Glomerular visceral epithelial cell (primary cell): ENCODE measurements around the gene KLF7.

Source experiments
- DNase-seq: peaks from one replicate; pipeline ENCODE4 v3.0.0-alpha.2; 2016; ENCODE audit errors: extremely low spot score

The KLF7 gene

DNA sequence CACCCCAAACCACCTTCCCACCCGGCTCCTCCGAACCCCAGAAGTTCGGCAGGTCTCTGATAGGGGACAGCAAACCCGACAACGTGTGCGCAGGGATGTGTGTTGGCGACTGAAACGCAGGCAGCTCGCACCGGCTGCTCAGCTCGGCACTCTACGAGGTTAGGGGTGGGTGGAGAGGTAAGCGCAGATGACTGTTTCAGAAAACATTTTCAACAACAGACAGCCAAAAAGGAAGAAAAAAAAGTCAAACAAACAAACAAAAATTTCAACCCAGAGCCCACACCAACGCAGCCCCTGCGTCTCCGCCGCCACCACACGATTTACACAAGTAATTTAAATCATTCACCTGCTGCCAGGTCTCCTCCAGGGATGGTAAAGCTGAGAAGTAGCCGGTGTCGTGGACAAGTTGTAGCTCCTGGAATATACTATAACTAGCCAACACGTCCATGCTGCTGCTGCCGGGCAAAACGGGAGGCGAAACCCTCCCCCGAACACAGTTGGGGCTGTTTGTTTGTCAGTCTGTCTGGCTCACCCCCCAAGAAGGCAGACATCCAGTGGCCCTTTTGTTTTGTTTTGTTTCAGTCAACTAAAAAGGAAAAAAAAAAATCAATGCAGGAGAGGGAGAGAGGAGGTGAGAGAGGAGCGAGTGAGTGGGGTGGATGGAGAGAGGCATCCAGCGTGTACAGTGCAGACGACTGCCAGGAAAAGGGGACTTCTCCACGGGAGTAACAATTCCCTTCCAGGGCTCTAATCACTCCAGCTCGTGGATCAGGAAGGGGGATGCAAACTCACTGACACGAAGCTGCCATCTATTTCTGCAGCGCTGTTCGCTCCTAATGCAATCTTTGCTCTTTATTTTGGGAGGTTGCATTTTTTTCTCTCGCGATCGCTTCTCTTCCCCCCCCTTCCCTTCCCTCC, at the start of gene KLF7:
TSS of gene KLF7 (minus strand) at position 828 of the 918 bp plus-strand sequence. CDS start at position 448, 380 bp downstream.
- DNase-seq, result peak; percentile 51

DNA sequence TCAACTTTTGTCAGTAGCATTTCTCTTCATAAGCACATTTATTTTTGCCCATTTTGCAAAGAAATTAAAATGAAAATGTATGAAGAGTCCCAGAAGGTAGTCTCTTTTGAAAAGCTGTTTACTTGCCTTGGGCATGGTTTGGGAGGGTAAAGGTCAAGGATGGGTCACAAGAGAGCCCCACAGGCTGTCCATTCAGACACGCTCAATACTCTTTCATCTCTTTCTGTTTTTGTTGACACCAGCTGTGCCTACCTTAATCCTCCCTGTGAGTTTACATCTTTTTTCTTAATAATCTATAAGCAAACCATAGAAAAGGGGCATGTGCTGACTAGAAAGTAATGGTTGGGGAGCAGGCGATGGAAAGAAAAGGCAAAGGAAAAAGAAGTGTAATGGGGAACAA, 49.6 kb upstream of the KLF7 start:
- DNase-seq, result no peak

DNA sequence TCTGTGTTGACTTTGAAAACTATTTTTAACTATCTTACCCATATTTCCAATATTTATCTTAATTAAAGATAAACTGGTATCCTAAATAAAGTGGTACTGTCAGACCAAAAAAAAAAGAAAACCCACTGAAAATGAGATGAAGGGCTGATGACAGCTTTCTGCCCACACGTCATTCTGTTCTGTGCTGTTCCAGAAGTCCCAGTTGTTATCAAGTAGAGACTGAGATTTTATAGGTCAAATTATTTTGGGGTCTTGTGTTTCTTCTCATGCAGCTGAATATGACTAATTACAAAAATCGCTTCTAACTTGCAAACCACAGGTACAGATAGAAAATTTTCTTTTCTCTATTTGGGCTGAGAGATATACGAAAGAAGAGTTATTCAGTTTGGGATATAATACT, 48.7 kb upstream of the KLF7 start:
- no peak for DNase-seq

DNA sequence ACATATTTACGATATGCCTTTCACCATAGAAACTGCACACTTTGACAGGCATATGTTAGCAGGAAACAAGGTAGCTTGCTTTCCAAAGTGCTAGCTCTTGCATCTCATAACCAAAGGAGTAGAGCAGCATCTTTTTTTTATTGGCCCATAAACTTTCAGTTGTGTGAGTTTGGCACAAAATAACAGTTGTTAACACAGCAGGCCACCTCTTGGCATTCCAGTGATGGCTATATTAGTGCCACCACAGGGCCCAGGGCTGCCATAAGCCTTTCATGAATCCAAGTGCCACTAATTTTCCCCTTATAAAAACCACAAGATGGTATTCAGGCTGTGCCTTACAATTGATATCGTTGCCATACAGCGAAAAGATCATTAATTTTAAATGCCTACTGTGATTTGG, 40.3 kb upstream of the KLF7 start:
- DNase-seq, result no peak

DNA sequence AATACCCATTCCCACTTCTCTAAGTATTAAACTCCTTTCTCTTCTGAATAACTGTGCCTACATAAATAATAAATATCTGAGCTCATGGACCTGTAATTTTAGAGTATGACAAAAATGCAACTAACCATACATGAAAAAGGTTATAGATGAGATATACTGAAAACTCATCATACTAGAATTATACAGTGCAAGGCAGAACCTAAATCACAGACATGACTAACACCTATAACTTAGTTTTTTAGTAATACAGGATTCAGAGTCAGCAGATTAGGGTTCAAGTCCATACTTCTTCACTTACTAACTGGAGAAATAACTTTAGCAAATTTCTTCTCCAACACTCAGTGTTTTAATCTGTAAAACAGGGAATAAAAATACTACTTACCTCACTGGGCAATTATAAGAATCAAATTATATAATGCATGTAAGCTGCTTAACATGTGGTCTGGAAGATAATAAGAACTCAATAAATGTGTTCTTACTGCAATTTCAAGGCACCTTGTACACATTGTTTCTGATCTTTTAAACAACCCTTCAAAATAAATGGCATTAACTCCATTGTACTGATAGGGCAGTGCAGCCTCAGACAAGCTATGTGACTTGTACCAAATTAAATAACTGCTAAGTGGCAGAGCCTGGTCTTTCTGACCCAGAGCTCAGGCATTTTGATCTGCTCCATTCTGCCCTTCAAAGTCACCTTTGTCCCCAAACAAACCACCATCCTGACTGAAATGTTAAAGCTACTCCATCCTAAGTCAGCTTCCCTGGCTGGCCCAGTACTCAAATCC, 39.6 kb upstream of the KLF7 start:
- no peak for DNase-seq

DNA sequence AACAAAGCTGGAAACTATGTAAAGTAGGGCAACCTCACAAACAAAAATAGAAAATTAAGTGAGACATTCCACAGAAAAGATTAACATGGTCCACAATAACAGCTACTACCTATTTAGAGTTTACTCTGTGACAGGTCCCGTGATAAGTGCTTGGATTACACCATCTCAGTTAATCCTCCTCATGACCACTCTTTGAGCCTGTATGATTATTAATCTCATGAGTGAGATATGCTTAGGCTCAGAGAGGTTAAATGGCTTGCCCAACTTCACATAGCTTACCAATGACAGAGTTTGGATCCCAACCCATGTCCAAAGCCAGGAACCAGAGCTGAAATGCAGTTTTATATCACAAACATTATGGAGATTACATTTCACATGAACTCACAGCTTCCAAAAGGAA, 37.3 kb upstream of the KLF7 start:
- no peak for DNase-seq

DNA sequence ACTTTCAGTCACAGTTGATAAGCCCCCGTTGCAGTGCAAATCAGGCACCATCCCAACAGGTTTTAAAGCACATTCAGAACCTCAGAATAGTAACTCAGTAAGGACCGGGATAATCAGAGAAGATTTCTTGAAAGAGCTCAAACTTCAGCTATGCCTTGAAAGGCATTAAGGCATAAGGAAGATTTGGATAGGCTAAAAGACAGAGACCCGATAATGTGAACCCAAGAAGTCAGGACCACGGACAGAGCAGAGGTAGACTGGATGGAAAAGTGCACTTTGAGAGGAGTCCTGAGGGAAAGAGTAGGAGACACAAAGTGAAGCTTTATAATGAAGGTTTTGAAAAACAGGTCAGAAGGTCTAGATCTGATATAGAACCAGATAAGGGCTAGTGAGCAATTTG, 36.9 kb upstream of the KLF7 start:
- DNase-seq, result peak; percentile 47

DNA sequence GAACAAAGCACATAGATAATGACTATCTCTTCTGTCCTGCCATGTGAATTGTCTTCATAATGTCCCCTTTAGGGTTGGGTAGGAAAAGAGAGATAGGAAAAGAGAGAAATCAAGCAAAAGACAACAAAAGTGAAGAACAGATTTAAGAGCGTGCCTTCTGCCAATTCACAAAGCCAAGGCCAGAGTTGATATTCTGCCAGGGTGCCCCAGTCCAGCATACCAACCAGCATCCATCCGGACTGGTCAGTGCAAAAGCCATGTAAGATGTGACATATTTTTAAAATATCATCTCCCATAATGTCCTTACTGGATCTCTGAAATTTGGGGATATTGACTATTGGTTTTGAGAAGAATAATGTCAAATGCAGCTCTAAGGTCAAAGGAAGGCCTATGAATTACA, 35.7 kb upstream of the KLF7 start:
- no peak for DNase-seq

DNA sequence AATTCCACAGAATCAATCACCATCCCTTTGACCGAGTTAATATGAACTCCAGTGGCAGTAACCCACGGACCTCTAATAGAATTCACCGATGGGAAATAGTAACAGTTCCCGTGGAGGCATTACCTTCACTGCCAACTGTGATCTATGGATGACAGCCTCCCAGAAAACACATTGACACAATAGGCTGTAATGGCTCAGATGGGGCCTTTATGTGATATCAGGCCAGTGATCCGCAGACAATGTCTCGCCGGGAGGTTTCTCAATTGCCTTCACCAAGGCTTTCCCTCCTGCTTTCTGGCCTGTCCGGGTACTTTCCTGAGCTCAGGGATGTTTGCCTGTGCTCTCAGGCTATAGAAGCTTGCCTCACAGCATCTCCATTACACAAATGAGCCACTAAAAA, 34.4 kb upstream of the KLF7 start:
- no peak for DNase-seq

DNA sequence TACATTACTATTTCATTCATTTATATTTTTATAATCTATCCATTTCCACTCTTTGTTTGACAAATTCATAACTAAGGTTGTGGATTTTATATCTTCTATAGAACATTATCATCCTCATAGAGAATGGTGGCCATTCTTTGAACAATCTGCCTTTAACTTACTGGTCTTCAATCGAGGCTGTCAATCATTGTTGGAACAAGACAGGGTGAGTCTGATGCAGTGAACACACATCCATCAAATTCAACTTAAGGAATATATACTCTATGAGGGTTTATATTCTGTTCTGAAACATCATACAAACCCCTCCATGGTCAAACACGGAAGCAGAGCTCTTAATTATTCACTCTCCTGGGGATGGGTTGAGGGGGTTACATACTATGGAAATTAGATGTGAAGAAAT, 28.3 kb upstream of the KLF7 start:
- no peak for DNase-seq

DNA sequence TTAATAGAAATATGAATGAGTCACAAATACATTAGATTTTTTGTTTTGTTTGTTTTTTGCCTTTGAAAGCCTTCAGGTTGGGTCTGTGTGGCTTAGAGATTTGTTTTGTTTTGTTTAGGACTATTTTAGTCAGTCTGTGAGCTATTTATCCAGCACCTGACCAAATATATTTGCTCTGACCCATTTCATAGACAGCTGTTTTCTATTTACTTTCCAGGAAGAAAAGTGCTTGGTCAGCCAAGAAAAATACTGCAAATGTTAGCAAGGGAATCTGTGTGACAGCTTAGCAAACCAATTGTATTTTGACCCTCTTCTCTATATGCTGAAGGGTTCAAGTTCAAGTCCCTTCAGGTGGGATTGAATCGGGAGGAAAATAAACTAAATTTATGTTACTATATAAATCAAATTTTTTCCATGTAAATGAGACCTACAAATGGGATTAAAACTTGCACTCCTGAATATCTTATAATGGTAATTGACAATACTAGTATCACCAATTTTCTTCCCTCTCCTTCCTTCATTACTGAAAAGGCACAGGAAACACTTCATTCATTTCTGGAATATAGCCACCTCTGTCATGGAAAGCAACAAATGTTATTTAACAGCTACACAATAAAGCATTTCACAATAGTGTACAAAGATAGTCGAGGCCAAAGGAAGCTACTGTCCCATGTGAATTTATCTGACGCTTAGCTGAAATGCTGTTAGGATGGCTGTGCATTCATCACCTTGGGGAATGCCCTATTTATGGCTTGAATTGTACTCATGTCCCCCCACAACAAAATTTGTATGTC, 23.1 kb upstream of the KLF7 start:
- DNase-seq, result no peak

DNA sequence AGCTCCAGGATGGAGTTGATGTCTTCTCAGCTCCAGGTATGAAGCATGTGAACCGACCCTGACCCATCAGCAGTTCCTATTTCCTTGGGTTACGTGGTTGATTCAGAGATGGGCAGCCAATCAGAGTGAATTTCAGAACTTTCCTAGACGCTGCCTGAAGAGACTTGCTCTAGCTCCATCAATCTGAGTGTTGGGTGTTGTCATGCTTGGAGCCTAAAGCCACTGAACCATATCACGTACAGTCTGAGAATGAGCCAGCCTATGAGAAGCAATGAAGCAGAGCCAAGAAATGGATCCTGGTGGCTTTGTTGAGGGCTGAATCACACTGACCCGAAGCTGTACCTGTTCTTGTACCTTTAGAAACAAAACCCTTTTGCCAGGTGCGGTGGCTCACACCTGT, 19.6 kb upstream of the KLF7 start:
- DNase-seq, result no peak

DNA sequence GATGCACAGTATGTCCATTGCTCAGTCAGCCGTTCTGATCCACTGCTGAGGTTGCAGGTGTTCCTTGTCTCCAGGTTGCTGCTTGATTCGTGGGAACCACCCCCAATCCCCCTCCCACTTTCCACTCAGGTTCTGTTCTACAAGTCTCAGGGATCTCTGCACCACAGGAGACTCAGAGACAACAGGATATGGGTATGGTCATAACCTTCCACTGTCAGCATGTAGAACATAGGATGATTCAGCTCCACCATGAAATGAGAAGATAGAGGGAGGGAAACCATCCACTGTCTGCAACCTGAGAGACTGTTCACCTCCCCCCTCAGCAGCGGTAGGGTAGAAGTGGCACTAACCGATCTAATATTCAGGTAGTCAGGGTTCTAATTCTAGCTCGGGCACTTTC, 19.0 kb upstream of the KLF7 start:
- no peak for DNase-seq

DNA sequence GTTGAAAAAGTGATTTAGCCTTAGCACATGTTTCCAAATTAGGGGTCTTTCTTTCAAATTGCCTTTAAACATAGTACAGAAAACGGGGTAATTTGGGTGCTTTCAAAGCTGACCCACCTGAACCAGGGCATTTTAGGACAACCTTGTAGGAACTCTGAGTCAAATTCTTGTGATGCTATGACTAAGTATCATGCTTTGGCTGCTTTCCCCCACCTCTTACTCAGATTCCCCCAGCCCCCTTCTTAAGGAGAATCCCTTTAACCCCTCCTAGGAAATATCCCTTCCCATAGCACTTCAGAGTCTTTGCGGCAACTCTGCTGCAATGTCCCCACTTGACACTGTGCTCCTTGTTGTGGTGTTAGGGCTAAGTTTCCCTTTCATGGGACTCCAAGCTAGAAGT, 18.6 kb upstream of the KLF7 start:
- DNase-seq, result no peak

DNA sequence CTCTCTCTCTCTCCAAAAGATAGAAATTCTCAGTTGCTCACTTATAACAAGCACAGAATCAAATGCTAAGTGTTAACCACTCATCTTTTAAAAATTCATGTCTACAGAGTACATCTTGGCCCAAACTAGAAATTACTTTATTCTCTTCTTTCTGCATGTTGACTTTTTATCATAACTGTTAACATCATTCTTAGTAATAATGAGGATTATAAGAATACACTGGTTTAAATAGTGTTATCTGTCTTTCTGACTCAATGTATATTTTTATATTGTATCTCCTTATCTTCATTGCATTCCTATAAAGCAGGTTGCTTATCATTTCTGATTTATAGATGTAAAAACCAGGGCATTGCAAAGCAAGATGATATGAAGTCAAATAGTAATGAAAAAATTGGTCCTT, 17.8 kb upstream of the KLF7 start:
- DNase-seq, result no peak

DNA sequence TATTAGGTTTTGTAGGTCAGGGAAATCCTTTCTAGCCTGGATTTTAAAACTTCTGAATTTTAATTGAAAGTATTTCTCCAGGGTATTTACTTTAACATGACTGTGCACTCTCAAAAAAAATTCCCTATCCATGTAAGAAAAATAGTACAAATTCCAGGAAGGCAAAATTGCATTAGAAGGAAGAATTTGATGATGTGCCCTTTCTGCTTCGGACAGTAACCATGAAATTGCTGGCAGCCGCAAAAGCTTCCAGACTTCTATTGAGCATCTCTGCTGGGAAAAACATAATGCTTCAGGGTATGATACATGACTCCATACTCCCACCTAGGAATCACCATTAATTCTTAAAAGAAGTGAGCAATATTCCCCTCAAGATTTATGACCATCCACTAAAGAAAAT, 17.2 kb upstream of the KLF7 start:
- no peak for DNase-seq

DNA sequence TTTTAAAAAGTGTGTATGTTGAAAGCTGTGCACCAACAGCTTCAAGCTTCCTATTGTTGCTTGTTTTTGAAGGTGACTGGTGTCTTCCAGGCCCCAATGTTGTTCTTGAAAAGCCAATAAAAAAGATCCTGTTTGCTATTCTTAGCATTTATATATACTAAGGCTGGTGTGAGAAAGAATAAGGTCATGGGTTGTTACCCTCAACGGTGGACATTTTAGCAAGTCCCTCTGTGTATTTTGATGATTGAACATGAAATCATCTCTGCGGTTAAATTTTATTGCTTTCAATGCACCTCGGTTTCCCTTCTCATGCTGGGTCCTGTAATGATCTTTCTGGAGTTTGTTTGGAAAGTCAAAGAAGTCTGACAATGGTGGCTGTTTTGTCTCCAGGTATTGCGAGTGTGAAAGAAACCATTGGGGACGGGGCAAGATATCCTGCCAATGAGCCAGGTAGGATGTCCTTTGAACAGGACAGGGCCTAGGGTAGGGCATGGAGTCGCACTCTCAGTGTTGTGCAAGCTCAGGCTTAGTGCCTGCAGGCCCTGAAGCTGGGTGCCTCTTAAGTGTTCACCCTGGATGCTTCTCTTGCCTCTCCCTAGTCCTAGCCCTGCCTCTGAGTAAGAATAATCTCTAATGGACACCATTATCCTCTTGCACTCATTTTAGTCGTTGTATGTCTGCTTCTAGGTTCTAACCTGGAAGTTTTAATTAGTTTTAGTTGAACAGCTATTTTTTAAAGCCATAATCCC, 16.0 kb upstream of the KLF7 start:
- DNase-seq, result no peak

DNA sequence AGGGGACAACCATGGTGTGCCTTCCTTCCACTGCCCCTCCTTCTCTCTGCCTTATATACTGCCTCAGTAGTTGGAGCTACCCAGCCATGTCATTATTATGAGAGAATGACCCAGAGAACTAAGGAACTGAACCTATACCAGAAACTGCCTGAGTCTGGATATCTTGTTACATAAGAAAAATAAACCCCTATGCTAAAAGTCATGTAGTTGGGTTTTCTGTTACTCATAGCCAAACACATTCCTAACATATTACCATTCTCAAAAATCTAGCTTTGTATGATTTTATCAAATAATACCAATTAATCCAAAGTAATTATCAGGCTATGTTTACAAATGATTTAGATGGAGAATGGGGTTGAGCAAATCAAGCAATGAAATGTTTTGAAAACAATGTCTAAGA, 15.0 kb upstream of the KLF7 start:
- no peak for DNase-seq

DNA sequence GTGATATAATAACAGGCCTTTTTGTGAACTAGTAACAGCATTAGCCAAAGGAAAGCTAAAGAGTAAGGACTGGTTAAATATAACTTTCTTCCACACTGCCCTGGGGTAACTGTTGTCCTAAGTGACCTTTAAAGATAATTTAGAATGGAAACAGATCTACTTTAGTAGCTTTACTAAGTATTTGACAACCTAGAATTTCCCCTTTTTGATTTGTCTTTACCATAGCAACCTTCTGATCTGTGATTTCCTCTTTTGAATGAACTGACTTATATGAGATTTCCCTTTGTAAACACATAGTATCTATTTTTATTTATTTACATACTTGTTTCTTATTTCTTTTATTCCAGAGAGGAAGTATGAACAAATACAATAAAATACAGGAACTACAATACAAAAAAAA, 10.5 kb upstream of the KLF7 start:
- DNase-seq, result no peak

DNA sequence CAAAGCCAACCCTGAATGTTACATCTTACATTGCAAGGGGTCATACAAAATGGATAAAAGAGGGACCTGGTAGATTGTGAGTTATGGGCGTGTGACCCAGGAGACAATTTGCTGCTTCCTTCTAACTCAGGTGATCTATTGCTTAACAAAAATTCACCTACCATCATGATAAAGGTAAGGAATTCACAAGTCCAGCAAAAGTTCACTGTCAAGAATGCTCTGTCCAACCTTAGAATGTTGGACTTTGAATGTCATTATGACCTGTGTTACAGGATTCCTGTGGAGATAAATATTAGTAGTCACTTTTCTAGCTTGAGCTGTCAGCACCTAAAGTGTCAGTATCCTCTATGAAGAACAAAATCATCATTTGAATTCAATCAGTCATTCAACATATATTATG, 7.9 kb upstream of the KLF7 start:
- no peak for DNase-seq

DNA sequence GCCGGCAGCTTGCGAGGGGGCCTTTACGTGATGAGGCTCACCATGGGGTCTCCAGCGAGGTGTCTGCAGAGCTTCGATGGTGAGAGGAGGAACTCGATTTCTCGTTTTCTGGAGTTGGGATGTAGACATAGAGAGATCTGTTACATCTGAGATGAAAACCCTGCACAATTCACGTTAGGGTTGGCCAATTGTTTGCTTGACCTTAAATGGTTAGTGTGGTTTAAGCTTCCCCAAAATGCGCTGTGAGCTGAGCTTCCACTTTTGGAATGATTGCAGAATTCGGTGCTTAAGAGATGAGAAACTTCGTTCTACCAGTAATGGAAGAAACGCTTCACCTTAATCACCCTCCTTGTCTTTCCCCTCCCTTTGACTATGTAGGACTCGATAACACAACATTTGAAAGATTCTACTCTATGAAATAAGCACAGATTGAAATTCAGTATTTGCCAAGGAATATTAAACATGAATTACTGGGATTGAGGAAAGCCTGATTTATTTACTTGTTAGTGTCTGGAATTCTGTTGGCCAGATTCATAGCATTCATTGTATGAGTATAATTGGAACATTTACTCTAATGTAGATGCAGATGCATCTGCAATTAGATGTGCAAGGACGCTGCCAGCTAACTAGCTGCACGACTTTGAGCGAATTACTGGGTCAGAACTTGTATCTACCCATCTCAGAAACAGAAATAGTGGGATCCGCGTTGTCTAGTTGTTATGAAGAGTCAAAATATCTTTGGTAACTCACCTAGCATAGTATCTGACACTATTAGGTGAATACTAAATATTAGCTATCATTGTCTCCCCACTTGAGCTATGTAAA, 1.6 kb upstream of the KLF7 start:
- DNase-seq, result peak; percentile 33
